NCI-H2081 treated with DMSO at 0.1 percent for 48 hours (cell line): ENCODE data around the gene PCDHB7.
"Not testable (repeated sequence)": the region's sequence is repeated elsewhere in the genome, so short reads cannot be mapped to it uniquely, and the experiment has no call there.

Experiments
- DNase-seq: peaks from one replicate; lab custom pipeline; 2025; lab: John Stamatoyannopoulos, UW

The PCDHB7 gene

GRCh38 chr5:141172381-141173204 lies at the start of gene PCDHB7:
Gene PCDHB7 (plus strand): TSS chr5:141172644. CDS start chr5:141172836, 192 bp downstream.
- no peak for DNase-seq

- DNase-seq: not testable (repeated sequence)
Observed at GRCh38 chr5:141123396-141124135, 48.9 kb upstream of the PCDHB7 start.

DNA sequence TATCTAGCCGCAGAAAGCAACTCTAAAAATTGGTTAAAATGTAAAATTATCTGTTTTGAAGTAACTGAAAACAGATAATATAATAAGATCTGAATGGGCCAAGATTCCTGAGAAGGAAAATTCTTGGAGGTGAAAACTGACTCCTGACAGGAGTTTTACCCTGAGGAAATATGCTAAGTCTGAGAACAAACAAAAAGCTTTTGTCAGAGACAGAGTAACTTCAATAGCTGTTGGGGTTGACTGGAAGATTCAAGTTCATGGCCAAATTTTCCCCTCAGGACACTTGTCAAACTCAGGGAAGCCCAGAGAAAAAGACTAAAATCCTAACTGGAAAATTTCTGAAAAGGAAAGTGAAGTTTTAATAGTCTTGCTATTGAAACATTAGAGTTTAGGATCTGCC lies 45.1 kb upstream of the PCDHB7 start:
- no peak for DNase-seq

DNA sequence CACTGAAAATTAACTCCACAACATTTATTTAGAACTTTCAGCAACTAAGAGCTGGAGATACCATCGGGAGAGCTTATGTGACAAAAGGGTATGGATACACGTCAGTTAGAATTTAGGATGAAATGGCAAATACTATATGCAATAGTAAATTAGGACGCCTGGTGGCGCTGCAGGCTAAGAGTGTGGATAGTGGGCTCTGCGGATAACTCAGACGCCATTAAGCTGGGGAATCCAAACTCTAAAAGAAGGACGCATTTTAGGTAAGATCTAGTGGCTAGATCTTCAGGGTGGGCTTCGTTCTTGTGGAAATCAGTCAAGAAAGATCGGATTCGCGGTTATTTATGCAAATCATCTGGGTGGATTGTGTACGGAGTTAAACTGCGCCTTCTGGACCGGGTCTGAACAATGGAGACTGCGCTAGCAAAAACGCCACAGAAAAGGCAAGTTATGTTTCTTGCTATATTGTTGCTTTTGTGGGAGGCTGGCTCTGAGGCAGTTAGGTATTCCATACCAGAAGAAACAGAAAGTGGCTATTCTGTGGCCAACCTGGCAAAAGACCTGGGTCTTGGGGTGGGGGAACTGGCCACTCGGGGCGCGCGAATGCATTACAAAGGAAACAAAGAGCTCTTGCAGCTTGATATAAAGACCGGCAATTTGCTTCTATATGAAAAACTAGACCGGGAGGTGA lies 37.3 kb upstream of the PCDHB7 start, which contains the start of gene PCDHB5:
Gene PCDHB5, plus strand, starts transcription at position 177 of the 688 bp plus-strand sequence. Its CDS starts 229 bp downstream, at position 406.
- no peak for DNase-seq

GRCh38 chr5:141135718-141136266 lies 36.7 kb upstream of the PCDHB7 start:
- DNase-seq: no peak

GRCh38 chr5:141137346-141137745 lies 35.1 kb upstream of the PCDHB7 start:
- not testable (repeated sequence) for DNase-seq

- DNase-seq: no peak
Observed at GRCh38 chr5:141149812-141150211, 22.6 kb upstream of the PCDHB7 start, which contains the start of gene PCDHB6. Gene PCDHB6 (plus strand): TSS chr5:141150057. CDS start chr5:141150258, 201 bp downstream.

- no peak for DNase-seq
Observed at GRCh38 chr5:141150224-141150992, 22.0 kb upstream of the PCDHB7 start.

- no peak for DNase-seq
Observed at GRCh38 chr5:141150993-141151325, 21.5 kb upstream of the PCDHB7 start.

DNA sequence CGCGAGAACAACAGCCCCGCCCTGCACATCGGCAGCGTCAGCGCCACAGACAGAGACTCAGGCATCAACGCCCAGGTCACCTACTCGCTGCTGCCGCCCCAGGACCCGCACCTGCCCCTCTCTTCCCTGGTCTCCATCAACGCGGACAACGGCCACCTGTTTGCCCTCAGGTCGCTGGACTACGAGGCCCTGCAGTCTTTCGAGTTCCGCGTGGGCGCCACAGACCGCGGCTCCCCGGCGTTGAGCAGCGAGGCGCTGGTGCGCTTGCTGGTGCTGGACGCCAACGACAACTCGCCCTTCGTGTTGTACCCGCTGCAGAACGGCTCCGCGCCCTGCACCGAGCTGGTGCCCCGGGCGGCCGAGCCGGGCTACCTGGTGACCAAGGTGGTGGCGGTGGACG lies 20.8 kb upstream of the PCDHB7 start:
- not testable (repeated sequence) for DNase-seq

DNA sequence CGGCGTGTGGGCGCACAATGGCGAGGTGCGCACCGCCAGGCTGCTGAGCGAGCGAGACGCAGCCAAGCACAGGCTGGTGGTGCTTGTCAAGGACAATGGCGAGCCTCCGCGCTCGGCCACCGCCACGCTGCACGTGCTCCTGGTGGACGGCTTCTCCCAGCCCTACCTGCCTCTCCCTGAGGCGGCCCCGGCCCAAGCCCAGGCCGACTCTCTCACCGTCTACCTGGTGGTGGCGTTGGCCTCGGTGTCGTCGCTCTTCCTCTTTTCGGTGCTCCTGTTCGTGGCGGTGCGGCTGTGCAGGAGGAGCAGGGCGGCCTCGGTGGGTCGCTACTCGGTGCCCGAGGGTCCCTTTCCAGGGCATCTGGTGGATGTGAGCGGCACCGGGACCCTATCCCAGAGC lies 20.3 kb upstream of the PCDHB7 start:
- DNase-seq: not testable (repeated sequence)

GRCh38 chr5:141155540-141156374 lies 16.7 kb upstream of the PCDHB7 start:
- DNase-seq: no peak

- DNase-seq: not testable (repeated sequence)
Observed at GRCh38 chr5:141157356-141157755, 15.1 kb upstream of the PCDHB7 start.

- not testable (repeated sequence) for DNase-seq
Observed at GRCh38 chr5:141157901-141158300, 14.5 kb upstream of the PCDHB7 start.

DNA sequence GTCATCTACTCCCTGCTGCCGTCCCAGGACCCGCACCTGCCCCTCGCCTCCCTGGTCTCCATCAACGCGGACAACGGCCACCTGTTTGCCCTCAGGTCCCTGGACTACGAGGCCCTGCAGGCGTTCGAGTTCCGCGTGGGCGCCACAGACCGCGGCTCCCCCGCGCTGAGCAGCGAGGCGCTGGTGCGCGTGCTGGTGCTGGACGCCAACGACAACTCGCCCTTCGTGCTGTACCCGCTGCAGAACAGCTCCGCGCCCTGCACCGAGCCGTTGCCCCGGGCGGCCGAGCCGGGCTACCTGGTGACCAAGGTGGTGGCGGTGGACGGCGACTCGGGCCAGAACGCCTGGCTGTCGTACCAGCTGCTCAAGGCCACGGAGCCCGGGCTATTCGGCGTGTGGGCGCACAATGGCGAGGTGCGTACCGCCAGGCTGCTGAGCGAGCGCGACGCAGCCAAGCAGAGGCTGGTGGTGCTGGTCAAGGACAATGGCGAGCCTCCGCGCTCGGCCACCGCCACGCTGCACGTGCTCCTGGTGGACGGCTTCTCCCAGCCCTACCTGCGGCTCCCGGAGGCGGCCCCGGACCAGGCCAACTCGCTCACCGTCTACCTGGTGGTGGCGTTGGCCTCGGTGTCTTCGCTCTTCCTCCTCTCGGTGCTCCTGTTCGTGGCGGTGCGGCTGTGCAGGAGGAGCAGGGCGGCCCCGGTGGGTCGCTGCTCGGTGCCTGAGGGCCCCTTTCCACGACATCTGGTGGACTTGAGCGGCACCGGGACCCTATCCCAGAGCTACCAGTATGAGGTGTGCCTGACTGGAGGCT lies 2.1 kb downstream of the PCDHB7 start:
- not testable (repeated sequence) for DNase-seq

- DNase-seq: no peak
Observed at GRCh38 chr5:141175933-141176332, 3.5 kb downstream of the PCDHB7 start.

GRCh38 chr5:141177577-141178191 lies 5.2 kb downstream of the PCDHB7 start, which contains the start of gene PCDHB8:
Gene PCDHB8 (plus strand): TSS chr5:141177790. CDS start chr5:141178035, 245 bp downstream.
- not testable (repeated sequence) for DNase-seq

DNA sequence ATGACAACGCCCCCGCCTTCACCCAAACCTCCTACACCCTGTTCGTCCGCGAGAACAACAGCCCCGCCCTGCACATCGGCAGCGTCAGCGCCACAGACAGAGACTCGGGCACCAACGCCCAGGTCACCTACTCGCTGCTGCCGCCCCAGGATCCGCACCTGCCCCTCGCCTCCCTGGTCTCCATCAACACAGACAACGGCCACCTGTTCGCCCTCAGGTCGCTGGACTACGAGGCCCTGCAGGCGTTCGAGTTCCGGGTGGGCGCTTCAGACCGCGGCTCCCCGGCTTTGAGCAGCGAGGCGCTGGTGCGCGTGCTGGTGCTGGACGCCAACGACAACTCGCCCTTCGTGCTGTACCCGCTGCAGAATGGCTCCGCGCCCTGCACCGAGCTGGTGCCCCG lies 6.9 kb downstream of the PCDHB7 start:
- not testable (repeated sequence) for DNase-seq

DNA sequence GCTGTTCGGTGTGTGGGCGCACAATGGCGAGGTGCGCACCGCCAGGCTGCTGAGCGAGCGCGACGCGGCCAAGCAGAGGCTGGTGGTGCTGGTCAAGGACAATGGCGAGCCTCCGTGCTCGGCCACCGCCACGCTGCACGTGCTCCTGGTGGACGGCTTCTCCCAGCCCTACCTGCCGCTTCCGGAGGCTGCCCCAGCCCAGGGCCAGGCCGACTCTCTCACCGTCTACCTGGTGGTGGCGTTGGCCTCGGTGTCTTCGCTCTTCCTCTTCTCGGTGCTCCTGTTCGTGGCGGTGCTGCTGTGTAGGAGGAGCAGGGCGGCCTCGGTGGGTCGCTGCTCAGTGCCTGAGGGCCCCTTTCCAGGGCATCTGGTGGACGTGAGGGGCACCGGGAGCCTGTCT lies 7.4 kb downstream of the PCDHB7 start:
- DNase-seq: not testable (repeated sequence)
